Suppressor macrophage treated with lipopolysaccharide for 1 hour (primary cell): ENCODE measurements around the gene EDN2.

Experiments
- DNase-seq, 3 donors: peaks; one replicate each; pipeline ENCODE4 v3.0.0-alpha.2; 2020 to 2022

The EDN2 gene

DNA sequence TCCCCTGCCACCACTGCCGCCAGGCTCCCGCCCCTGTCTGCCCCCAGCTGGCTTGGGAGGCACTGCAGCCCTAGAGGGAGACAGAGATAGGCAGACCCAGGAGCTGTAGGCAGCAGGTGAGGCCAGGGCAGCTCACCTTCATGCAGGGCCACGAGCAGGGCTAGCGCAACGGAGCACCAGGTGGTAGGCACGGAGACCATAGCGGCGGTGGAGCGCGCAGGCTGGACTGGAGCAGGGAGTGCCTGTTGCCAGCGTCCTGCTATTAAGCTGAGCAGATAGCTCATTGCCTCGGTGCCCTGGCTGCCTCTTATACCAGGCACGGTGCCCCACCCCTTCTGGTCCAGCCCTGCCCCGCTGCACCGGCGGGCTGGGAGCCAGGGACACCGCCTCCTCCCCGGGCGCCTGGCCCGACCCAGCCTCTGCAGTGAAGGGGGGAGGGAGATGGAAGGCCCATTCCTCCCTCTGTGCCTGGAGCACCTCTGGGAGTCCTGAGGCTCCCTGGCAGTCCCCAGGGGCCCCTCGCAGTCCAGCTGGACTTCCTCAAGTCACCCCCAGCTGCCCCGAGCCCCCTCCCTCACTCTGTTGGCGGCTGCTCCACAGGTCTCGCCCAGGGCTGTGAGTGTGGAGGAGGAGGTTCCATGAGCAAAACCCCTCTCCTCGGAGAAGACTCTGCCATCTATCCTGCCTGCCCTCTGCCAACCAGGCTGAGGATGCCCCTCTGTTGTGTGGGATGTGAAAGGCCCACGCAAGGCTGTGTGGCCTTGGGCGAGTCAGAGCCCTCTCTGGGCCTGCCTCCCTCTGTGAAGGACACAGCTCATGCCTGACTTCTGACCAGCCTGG, at the start of gene EDN2:
Gene EDN2 (minus strand): TSS at position 282 of the 840 bp plus-strand sequence. CDS start 82 bp downstream, at position 200.
- DNase-seq: no peak

DNA sequence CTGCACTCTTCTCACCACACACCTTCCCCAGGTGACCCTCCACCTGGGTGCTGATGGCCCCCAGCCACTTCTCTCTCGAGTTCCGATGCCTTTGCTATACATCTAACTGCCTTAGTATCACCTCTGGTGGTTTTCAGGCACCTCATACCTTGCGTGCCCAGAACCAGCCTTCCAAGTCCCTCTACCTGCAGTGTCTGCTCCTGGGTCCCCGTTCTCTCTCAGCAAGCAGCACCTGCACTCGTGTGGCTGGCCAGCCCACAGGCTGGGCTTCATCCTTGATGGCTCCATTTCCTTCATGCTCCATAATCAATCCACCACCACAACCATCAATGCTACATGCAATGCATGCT, 49.2 kb upstream of the EDN2 start:
- DNase-seq: no peak

DNA sequence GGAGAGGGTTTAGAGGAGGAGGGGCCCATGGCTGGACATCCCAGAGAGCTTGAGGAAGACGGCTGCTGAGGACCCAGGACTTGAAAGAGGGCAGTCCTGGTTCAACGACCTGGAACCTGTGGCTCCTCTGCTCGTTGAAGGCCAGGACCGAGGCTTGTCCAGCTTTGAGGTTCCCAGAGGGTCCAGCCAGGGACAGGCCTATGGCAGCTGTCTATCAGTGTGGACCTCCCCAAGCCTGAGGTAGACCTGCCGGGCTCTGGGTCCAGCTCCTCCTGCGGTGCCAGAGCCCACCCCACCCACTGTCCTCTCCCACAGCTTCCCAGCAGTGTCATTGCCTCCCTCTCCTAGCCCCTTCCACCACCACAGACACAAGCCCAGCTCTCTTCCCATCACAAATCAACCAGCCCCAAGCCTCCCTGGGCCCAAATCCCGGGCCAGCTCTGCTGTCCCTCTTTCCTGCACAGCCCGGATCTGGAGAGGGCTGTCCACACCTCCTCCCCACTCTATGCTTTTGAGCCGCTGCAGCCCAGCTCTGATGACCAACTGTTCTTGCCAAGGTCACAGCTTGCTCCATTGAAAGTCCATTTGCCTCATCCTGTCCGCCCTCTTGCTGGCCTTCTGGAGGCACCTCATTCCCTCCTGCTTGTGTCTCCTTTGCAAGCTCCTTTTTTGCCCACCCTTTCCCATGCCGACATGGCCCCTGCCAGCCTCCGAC, 48.7 kb upstream of the EDN2 start:
- no peak for DNase-seq

DNA sequence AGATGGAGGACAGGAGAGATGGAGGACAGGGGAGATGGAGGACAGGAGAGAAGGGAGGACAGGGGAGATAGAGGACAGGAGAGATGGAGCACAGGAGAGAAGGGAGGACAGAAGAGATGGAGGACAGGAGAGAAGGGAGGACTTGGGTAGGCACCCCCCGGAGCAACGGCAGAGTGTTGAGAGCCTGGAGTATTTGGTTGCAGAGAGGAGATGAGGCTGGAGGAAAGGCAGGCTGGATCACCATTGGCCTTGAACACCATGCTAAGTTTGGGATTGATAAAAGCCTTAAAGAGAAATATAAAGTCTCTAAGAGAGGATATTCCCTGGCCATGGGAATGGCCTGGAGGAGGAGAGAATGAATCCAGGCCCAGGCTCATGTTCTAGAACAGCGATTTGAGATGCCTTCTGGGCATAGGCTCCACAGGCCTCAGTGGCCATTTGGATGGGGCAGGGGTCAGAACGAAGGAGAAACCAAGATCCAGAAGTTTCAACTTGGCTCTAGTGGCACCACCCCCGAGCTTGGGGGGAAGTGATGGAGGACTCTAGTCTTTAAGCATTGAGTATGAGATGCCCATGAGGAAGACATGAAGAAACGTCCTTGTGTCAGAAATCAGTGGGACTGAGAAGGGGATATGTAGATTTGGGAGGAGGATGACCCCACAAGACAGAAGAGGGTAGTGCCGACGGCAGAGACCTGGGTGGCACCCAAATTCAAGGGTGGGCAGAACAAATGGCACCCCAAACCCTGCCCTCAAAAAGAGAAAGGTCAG, 47.9 kb upstream of the EDN2 start:
- DNase-seq: no peak

DNA sequence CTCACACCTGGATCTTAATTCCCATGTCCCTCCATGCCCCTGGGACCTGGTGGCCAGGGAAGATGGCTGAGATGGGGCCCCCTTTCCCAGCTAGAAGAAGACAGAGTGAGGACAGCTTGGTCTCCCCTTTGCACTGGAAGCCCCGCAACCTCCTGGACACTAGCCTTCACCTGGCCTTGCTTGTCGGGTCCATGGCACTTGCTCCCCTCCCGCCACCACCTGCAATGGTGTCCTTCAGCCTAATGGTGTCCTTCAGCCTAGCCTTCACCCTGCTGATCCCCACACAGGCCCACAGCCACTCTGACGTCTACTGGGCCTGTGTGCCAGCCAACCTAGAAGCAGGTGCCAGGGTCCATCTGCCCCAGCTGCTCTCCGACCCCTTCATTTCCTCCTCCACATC, 45.9 kb upstream of the EDN2 start:
- no peak for DNase-seq

DNA sequence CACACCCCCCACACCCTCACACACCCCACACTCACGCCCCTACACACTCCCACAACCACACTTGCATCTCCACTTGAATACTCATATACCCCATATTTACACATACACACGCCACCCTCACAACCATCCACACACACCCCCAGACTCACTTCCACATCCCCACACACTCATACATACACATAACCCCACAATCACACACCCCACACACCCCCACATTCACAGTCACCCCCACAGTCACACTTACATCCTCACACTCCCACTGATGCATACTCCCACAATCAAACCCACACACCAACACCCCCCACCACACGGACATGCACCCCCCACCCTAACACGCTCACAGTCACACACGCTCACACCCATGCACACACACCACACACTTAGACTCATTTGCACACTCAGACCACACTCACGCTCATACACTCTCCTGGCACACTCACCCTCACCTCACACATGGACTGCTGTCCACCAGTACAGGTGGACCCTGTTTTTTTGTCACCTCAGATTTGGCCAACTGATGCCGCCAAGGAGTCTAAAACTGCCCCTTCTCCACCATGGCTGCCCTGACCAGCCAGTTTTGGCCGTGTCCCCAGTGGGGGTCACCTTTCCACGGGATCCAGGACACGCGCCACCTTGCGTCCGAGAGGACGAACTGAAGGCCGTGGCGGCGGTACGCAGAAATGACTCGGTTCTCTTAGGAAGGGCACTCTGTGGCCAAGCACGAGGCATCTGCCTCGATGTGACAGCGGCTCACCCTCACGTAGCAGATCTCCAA, 45.3 kb upstream of the EDN2 start:
- DNase-seq: no peak

DNA sequence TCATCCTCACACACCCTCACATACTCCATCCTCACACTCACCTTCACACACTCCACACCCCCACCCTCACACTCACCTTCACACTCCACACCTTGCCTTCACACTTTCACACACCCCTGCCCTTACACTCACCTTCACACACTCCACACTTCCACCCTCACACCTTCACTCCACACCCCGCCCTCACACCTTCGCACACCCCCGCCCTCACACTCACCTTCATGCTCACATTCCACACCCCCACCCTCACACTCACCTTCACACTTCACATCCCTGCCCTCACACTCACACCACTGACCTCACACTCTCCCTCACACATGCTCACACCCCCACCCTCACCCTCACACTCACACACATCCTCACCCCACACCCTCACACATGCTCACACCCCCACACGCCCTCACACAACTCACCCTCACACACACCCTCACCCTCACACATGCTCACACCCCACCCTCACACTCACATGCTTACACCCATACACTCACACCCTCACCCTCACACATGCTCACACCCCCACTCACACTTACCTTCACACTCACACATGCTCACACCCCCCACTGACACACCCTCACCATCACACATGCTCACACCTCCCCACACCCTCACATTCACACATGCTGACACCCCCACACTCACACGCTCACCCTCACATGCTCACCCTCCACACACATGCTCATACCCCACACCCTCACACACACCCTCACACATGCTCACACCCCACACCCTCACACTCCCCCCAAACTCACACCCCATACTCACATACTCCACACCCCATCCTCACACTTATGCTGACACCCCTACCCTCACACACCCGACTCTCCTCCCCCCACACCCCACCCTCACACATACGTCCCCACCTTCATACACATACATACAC, 44.5 kb upstream of the EDN2 start:
- DNase-seq: no peak

DNA sequence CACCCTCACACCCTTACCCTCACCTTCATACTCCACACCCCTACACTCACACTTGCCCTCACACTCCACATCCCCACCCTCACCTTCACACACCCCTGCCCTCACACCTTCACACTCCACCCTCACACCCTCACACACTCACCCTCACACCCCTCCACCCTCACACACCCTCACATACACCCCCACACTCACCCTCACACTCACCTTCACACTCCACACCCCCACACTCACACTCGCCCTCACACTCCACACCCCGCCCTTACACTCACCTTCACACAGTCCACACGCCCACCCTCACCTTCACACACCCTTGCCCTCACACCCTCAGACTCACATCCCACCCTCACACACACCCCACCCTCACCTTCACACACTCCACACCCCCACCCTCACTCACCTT, 43.6 kb upstream of the EDN2 start:
- no peak for DNase-seq

DNA sequence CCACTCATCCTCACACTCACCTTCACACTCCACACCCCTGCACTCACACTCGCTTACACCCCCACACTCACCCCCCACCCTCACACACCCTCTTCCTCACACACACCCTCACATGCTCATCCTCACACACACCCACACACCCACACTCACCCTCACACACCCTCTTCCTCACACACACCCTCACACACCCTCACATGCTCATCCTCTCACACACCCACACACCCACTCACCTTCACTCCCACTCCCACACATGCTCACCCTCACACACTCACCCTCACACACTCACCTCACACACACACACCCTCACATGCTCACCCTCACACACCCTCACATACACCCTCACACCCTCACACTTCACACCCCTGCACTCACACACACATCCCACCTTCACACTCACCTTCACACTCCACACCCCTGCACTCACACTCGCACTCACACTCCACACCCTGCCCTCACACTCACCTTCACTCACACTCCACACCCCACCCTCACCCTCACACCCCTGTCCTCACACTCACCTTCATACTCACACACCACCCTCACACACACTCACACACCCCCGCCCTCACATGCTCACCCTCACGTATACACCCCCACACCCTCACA, 42.6 kb upstream of the EDN2 start:
- DNase-seq: no peak

DNA sequence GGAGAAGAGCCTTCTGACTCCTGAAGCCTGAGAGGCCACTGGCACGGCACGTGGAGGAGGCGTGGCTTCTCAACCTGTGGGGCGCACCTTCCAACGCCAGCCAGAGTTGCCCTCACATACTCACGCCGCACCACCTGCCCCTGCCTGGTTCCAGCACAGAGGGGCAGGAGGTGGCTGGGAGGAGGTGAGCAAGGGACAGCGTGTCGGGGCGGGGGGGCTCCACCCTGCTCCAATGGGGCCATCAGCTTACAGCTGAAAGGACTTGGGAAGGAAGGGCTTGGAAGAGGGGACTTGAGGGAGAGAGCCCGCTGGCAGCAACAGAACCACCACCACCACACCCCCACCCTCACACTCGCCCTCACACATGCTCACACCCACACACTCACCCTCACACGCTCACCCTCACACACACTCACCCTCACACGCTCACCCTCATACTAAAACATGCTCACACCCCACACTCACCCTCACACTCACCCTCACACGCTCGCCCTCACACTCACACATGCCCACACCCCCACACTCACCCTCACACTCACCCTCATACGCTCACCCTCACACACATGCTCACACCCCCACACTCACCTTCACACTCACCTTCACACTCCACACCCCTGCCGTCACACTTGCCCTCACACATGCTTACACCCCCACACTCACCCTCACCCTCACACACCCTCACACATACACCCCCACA, 41.6 kb upstream of the EDN2 start:
- DNase-seq: no peak

DNA sequence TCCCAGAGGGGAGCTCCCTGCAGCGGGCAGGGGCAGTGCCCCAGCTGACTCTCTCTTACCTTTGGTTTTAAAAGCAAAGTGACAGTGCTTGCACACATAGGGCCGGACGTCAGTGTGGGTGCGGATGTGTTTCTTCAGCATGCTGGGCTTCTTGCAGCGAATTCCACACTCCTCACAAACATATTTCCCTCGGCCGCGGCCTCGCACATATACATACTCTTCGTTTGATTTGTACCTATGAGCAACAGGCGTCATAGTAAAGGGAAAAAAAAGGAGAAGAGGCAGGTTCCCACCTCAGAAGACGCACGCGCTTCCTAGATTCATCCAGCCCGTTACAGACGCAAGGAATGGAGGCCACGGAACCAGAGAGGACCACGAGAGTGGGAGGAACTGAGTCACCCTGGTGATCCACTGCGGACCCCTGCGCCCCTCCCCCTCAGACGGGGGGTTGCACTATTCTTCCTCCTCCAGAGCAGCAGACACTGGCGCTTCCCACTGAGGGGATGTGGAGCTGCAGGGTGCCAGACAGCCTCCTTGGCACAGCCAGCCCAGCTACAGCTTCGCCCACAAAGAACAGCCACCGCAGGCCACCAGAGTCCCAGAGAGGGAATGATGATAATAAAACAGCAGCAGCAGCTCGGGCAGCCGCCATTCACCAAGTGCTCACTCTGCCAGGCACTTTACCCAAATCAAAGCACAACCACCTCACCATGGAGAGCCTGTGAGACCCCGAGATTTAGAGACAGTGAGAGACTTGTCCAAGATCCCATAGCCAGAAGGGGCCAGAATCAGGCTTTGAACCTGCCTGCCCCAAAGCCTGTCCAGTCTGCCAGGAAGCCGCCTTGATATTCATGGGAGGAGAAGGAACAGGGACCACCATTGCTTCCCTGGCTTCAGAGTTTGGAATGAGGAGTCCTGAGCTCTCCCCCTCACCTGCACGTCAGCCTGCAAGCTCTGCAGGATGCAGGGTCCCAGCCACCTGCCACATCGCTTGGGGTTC, 40.5 kb upstream of the EDN2 start:
- no peak for DNase-seq

DNA sequence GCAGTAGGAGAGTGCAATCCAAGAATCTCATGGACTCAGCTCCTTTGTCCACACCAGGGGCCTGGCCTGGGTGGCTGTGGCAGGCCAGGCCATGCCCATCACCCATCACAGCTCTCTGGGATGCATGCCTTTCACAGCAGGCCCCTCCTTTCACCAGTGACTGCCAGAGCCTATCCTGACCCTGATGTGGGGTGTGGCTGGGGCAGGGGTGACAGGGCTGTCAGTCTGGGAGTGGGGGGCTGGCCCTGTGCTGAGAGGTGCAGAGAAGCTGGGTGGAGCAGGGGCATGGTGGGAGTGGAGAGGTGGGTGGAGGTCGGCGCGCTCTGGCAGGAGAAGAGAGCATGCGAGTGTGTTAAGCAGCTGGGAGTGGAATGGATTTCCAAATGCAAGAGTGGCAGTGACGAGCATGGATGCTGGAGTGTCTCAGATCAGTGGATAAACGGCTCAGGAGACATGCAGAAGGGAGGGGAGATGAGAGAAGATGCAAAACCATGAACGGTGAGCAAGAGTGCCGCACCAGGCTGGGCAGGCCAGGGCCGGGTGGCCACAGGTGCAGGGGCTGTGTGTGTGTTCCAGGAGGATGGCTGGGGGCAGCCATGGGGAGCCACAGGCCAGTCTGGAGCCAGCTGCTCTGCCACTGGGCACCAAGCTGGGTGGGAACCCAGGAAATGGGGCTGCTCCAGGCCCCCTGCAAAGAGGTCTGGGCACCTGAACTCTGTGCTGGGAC, 39.6 kb upstream of the EDN2 start:
- DNase-seq: no peak

DNA sequence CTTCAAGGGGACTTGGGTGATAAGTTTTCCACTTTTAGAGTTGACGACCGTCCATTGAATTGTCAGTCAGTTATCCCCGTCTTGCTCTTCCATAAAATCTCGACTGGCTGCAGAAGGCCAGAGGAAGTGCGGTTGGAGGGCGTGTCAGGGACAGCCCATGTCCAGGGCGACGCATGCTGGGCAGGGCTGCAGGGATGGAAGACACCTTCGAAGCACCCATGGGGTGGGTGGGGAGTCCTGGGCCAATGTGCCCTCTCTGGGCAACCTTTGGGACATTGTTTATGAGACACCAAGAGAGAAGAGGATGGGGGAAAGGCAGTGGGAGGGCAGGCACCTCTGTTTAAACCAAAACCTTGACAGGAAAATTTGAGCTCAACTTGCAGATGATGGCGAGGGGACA, 38.6 kb upstream of the EDN2 start:
- DNase-seq: no peak

DNA sequence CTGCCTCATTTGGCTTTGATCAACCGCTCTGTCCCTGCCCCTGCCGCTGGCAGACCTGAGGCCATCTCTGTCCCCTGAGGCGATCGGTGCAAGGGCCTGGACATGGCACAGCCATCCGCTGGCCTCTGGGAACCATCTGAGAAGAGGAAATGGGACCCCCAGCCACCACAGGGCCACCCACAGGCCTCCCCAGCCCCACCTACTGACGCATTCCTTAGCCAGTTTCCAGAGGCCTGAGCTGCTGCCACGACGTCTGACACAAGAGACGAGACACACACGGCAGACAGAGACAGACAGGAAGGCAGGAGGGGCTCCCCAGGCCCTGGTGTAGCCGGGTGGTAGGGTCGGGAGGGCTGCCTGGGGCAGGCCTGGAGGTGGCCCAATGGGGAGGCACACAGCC, 37.3 kb upstream of the EDN2 start:
- DNase-seq: no peak

DNA sequence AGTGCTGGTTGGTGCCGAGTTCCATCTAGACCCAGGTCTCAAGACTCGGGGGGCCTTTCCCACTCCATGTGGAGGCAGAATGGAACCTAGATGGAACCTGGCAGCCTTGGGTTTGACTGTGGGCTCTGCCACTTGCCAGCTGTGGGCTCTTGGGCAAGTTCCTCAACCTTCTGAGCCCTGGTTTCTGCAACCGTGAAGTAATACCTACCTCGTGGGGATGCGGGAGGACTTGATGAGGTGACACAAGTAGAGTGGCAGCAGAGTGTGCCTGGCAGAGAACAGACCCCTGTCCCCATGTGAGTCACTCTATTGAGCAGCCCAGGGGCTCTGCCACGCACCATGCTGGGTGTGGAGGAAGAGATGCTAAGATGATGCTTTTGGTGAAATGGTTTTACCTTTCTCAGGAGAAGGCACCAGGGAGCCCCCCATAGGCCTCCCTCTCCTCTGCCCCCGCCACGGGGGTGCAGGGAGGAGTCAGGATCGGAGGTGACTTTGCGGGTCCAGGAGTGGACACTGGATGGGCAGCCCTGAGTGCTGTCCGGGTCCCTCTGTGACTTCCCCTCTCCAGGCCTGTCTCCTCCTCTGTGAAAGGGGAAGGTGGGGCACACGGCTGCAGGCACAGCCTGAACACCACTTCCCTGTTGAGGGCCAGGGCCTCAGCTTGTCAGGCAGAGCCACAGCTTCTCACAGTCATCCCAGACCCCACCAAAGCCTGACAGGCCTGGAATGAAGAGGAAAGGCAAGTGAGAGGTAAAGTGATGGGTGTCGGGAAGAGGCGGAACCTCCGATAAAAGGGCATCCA, 36.7 kb upstream of the EDN2 start:
- DNase-seq: peak in 1 of 3 donors; percentile 46

DNA sequence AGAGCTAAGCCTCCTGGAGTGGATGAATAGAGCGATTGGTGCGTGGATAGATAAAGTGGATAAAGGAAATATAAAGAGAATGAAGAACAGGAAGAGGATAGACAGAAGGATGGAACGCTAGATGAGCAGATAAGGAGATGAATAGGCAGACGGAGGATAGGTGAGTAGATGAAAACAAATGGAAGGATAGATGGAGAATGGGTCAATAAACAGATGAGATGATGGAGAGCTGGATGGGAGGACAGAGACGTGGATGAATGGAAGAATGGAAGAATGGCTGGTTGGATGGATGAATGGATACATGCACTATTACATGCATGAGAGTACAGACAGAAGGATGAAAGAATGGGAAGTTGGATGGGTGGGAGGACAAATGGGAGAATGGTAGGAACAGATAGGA, 35.2 kb upstream of the EDN2 start:
- DNase-seq: no peak

DNA sequence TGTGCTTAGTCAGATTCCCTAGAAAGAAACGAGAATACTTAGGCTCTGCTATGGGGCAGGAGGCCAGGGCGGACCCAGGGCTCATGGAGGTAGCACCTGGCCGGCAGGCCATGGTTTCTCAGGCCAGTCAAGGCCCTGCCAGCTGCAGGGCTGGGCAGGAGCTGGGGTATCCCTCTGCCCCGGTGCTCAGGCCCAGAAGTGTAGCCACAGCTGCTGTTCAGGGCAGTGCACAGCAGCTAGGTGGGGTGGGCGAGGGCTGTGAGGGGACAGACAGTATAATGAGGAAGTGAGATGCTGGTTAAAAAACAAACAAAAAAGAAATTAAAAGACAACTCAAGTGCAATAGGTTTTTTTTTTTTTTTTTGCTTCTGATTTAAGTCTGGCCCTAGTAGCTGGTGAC, 34.0 kb upstream of the EDN2 start:
- no peak for DNase-seq

DNA sequence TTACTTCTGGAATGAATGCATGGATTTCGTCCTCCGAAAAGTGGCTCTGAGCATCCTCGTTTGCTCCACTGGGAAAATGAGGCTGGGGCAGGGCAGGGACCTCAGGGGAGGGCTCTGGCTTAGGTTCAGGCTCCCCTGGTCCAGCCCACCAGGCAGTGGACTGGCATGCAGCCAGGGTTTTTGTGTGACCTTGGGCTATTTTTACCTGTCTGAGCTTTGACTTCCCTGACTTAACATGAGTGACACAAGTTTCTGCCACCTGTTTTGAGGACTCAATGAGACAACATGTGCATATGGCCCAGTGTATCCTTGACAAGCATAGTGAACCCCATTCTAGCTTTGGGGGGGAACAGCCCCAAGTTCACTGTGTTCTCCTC, 32.6 kb upstream of the EDN2 start:
- DNase-seq: no peak
